ENCODE results near the gene MST1. TPM values are rescaled to one million over a fixed set of nuclear protein-coding genes. Genes with fewer than 3 reads are reported as not detected.

MST1 gene
- total and polyA plus RNA-seq, 2 of the 4 experiments (the other 2 are of a cell fraction) = 1.3 to 13.0 TPM

GRCh38 chr3:49722896-49723295 lies 33.6 kb upstream of the MST1 start:
- ChIA-PET CTCF (no interaction called here), POLR2A (ENCODE audit: unreplicated experiment) (interaction anchor here (0.6 kb wide), 1 partner anchor 207 kb away, joined by 3 read pairs; the partner anchor contains the start of gene MON1A)
- intact Hi-C loops (cut with micrococcal nuclease) = no loop called here
- peak overlapping the region; percentile 96 for H3K4me2 ChIP-seq (ENCODE audit: low read depth, low read length)
- peak overlapping the region; percentile 85 for H3K4me3 ChIP-seq (ENCODE audit: insufficient read depth, low read depth, low read length)
- no peak overlapping the region for H2BK120ac ChIP-seq (ENCODE audit: low read depth, low read length)
- H2AK5ac ChIP-seq (ENCODE audit: low read depth, low read length) = peak overlapping the region; percentile 62
- peak overlapping the region; percentile 76; the same call in 1 of the 2 replicates for H3K23ac ChIP-seq (ENCODE audit: low read depth, low read length)
- peak overlapping the region; percentile 93; the same call in 1 of the 2 replicates for H3K14ac ChIP-seq (replicated peaks; ENCODE audit: low read depth, low read length)
- 0 out of 2 replicates have a peak overlapping the region, but pooled peaks have one; percentile 50 for H4K91ac ChIP-seq (ENCODE audit: insufficient read depth, low read depth, low read length)
- no peak for TF ChIP-seq USF2 (IDR thresholded peaks at IDR 0.05; ENCODE audit: low read depth, low read length)
- TF ChIP-seq SMC3 (IDR thresholded peaks at IDR 0.05; ENCODE audit: low read depth, low read length) = no peak
- no peak for TF ChIP-seq MXI1 (IDR thresholded peaks at IDR 0.05; ENCODE audit: borderline replicate concordance, low read depth, low read length)
- no peak for TF ChIP-seq RCOR1 (IDR thresholded peaks at IDR 0.05; ENCODE audit: insufficient replicate concordance, low read length)
- no peak; the same call in 1 of the 2 replicates for TF ChIP-seq POLR2A (IDR thresholded peaks at IDR 0.05; ENCODE audit: low read depth, low read length)
- no peak for TF ChIP-seq CHD1 (IDR thresholded peaks at IDR 0.05; ENCODE audit: low read depth, low read length)
- no peak for TF ChIP-seq FOS (IDR thresholded peaks at IDR 0.05; ENCODE audit: low read depth, low read length)
- no peak for TF ChIP-seq MAZ (IDR thresholded peaks at IDR 0.05; ENCODE audit: borderline replicate concordance, low read depth, low read length)
- TF ChIP-seq BHLHE40 (IDR thresholded peaks at IDR 0.05; ENCODE audit: low read depth, low read length) = no peak
- TF ChIP-seq NFE2L2 (IDR thresholded peaks at IDR 0.05; ENCODE audit: low read depth, low read length) = no peak
- no peak for TF ChIP-seq CEBPB (IDR thresholded peaks at IDR 0.05; ENCODE audit: low read depth, low read length)
- TF ChIP-seq RAD21 (IDR thresholded peaks at IDR 0.05; ENCODE audit: low read length) = no peak
- no peak for TF ChIP-seq CTCF (conservative IDR thresholded peaks at IDR 0.05; ENCODE audit: low read depth, low read length)
- no peak for TF ChIP-seq ELK1 (IDR thresholded peaks at IDR 0.05; ENCODE audit: borderline replicate concordance, low read depth, low read length)
- no peak for TF ChIP-seq RFX5 (IDR thresholded peaks at IDR 0.05; ENCODE audit: low read depth, low read length)
- TF ChIP-seq MAFK (IDR thresholded peaks at IDR 0.05; ENCODE audit: low read depth, low read length) = no peak
- no peak overlapping the region for H2BK20ac ChIP-seq (ENCODE audit: low read depth, low read length)
- in situ Hi-C loops (cut with MboI; ENCODE audit: low sequenced_read_pairs) = no loop called here
- H3K18ac ChIP-seq (ENCODE audit: low read depth, low read length) = no peak overlapping the region
- no peaks in the 10 kb centered on the region for H3K9me3 ChIP-seq (ENCODE audit: control insufficient read depth, insufficient read depth, low read length)
- H3K9ac ChIP-seq (ENCODE audit: low read depth, low read length) = peak overlapping the region; percentile 91
- H3K4ac ChIP-seq (ENCODE audit: low read depth, low read length) = peak overlapping the region; percentile 88
- H2BK15ac ChIP-seq (ENCODE audit: low read depth, low read length) = no peak overlapping the region
- H3K27ac ChIP-seq (ENCODE audit: insufficient read depth, low read length) = peak overlapping the region; percentile 72
- peaks cover 15 to 43% of the 10 kb centered on the region in 2 experiments; a peak in 3 of 4 replicates for H3K79me1 ChIP-seq (ENCODE audit: low read depth in 1 of 2, low read length in 2 of 2)
- H3K36me3 ChIP-seq (ENCODE audit: control insufficient read depth, insufficient read depth, low read length) = peaks cover 42% of the 10 kb centered on the region
- H4K8ac ChIP-seq (ENCODE audit: low read depth in 2 of 2, low read length in 2 of 2) = peak overlapping the region; percentile 55 to 93; a peak in 2 of 4 replicates
- H3K56ac ChIP-seq (ENCODE audit: extremely low read depth, insufficient read depth, low read length) = no peak overlapping the region
- no peaks in the 10 kb centered on the region for H3K27me3 ChIP-seq (ENCODE audit: control insufficient read depth, insufficient read depth, low read length)
- no TSS peak for BruUV-seq (replicated peaks)
- peak overlapping the region; percentile 100 for H2AK9ac ChIP-seq (replicated peaks; ENCODE audit: low read depth, low read length, poor library complexity)
- dilution Hi-C loops (cut with HindIII; ENCODE audit: low sequenced_read_pairs, unreplicated experiment) = no loop called here
- no peak for ATAC-seq (ENCODE audit: low read depth)
- WGBS, 2 experiments (ENCODE audit: extremely low coverage in 2 of 2, insufficient read length in 1 of 2) = 71% methylated on average over 2 of the region's 8 CpGs; no CpG with 5 or more reads in 1 of the 2 experiments
- H4K20me1 ChIP-seq (ENCODE audit: insufficient read depth, low read length) = peaks cover 31% of the 10 kb centered on the region
- no peak for DNase-seq
- no peak overlapping the region for H4K5ac ChIP-seq (ENCODE audit: low read depth, low read length)
- peaks cover 5% of the 10 kb centered on the region; the same call in 1 of the 2 replicates for H3K9me1 ChIP-seq (ENCODE audit: insufficient read depth, low read length)
- peaks cover 17% of the 10 kb centered on the region for H3K4me1 ChIP-seq (ENCODE audit: control insufficient read depth, insufficient read depth, low read length)
- peak overlapping the region; percentile 99 for H2AFZ ChIP-seq (replicated peaks; ENCODE audit: low read length, poor library complexity)
- H2BK5ac ChIP-seq (ENCODE audit: low read depth, low read length, poor library complexity, severe bottlenecking) = no peak overlapping the region
